Activated CD4-positive, alpha-beta T cell treated with anti-CD3 and anti-CD28 coated beads, Interleukin-2, amount 50 U/mL, for 24 hours (primary cell): ENCODE data around the gene GNAI2.

ENCODE experiments used
- DNase-seq, 2 donors: peaks; one replicate each; pipeline ENCODE4 v3.0.0-alpha.2; 2020; ENCODE audit warnings: low read depth in 1 of 2, low spot score in 1 of 2

The GNAI2 gene

DNA sequence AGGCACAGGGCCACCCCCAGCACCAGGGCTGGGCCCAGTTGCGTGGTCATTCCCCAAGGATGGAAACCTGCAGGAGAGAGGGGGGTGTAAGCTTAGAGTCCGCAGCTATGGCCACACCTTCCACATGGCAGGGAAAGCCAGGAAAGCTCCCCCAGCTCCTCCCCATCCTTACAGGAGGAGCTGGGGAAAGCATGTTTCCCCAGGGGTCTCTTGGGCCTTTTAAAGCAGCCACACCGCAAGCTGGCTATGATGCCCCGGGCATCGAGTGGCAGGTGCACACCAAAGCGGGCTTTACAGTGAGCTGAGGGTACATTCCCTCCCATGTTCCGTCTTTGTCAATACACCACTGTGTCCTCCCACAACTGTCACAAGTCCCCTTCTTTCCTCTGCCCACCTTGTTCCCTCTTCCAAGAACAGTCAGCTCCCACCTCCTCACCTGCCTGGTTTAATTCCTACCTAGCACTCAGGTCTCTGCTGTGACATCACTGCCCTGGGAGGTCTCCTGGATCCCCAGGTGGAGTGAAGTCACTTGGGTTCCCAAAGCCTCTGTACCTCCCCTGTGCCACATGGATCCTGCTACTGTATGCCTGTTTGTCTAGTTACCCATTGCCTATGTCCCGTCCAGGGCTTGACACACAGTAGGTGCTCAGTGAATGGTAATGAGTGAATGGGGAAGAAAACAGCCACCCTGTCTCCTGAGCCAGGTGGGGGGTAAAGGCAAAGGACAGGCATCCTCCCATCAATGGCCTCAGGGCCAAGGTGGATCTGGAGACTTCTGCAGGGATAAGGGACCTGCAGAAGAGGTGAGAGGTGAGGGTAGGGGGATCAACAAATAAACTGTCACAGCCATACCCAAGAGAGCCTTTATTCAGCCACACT is 59.8 kb downstream of the GNAI2 start:
- DNase-seq, result no peak

GRCh38 chr3:50296721-50297383 is 60.8 kb downstream of the GNAI2 start:
- DNase-seq, result no peak

DNA sequence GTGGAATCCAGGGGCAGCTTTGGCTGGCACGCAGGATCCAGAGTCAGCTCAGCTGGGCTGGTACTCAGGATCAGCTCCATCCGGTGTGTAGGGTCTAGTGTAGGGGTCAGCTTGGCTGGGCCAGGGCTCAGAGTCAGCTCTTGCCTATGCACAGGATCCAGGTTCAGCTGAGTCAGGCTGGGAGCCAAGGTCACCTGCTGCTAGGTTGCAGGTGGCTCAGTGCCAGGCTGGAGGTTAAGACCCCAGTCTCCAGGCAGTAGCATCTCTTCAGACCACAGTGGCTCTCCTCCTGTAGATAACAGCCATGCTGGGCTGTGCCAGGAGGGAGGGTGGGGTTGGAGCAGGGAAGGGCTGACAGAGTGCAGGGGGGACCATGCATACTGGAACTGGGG is 61.4 kb downstream of the GNAI2 start:
- DNase-seq, result no peak

- DNase-seq, result no peak
Observed at GRCh38 chr3:50297896-50298725, 62.1 kb downstream of the GNAI2 start.

DNA sequence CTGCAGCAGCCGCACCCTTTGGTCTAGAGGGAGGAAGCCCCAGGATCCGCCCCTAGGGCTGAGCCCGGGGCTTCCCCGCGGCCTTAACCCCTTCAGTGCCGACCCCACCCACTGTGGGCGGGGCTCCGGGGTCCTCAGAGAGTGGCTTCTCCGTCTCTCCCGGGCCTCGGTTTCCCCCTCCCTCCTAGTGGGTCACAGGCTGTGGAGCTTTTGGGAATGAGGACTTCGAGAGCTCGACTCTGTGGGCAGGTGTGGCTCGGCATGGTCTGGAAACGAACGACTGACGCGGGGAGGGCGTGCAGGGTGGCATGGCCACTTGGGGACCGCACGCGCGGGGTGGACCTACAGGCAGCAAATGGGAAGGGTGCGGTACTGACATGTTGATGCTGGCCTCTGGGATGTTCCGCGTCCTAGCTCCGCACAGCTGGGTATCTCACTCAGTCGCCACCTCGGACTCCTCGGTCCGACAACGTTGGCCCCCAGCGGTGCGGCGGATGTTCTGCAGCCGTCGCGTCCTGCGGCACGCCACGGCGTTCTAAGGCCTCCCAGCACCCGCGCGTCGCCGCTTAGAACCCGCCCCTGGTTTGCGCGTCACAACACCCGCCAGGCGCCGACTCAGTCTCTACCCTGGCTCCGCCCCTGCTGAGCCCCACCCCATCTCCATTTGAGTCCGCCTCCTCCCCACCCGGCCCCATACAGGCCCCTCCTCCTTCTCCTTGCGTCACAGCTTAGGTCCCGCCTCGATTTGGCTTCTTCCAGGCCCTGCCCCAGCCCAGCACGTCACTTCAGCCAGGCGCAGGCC is 63.0 kb downstream of the GNAI2 start, which contains the start of the genes HYAL3 and NAA80:
HYAL3 (minus strand) TSS at position 570 of the 802 bp plus-strand sequence. CDS start 3,803 bp downstream, outside the sequence.
NAA80 (minus strand) TSS at position 570 of the 802 bp plus-strand sequence. CDS start 1,942 bp downstream, outside the sequence.
- peak; percentile 96 to 99 for DNase-seq

DNA sequence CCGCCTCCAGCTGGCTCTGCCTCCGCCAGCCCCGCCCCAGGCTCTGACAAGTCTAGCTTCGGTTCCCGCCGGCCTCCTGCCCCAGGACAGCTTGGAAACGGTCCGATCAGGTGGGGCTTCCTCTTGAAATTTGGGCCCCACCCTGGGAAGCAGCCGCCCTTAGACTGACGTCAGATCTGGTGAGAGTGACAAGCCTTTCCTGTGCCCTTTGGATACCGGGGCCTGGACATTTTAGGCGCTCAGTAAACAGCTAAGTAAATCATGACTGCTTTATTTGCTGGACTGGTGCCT is 63.6 kb downstream of the GNAI2 start:
- DNase-seq, result no peak

GRCh38 chr3:50299929-50300680 is 64.1 kb downstream of the GNAI2 start:
- no peak for DNase-seq

DNA sequence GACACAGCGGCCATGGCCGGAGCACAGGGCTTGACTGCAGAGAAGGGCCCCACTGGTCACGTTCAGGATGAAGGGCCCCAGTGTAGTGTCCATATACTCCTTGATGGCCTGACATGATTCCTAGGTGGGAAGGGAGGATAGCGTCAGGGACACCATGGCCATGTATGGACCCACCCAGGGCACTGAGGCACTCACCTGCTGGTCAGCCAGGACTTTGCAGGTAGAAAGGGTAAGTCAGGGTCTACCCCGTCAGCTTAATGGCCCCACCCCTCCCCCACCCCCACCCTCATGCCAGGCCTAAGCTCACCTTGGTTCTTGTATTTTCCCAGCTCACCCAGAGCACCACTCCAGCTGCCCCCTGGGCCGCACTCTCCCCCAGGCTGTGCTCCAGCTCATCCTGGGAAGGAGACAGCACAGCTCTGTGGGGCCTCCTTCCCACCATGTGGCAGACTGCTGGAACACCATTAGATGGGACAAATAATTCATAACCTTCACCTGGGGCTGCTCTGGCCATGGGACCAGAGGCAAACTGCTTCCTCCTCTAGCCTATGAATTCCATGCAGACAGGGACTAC is 64.8 kb downstream of the GNAI2 start:
- DNase-seq, result no peak

GRCh38 chr3:50302095-50303012 is 66.3 kb downstream of the GNAI2 start:
- DNase-seq, result no peak

- DNase-seq, result no peak
Observed at GRCh38 chr3:50303013-50303815, 67.2 kb downstream of the GNAI2 start, which contains the start of gene HYAL1. TSS of gene HYAL1 (minus strand) at chr3:50303574. CDS start at chr3:50302956, 618 bp downstream.

DNA sequence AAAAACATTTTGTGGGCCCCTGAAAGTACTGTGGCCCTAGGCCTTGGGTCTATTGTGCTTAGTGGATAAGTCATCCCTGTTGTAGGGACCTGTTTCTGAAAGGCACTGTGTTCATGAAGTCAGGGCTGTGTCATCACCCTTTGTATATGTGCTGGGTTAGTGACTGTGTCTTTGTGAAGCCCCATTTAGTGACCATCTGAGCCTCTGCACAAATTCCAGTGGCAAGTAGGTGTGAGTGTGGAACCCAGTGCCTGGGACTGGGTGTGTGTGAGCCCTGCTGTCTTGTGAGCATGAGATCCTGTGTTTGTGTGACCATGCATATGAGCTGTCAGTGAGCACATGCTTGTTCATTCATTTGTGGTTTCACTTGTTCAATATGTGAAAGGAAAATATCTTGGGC is 68.6 kb downstream of the GNAI2 start:
- DNase-seq, result no peak
